HT-29 (cell line): Measurements from ENCODE around the gene DUSP8. TPM values are rescaled to one million over a fixed set of nuclear protein-coding genes. Genes with fewer than 3 reads are reported as not detected.
A peak's percentile ranks its signal among the peaks of the same experiment; 100 is the strongest.
"Not testable (repeated sequence)": the region's sequence is repeated elsewhere in the genome, so short reads cannot be mapped to it uniquely, and the experiment has no call there.

ENCODE experiments used
- DNase-seq: peaks from one replicate; pipeline ENCODE4 v3.0.0-alpha.2; 2015; ENCODE audit warnings: low spot score
- total RNA-seq: library from RNA; depleted of rRNA; stranded (reverse); fragments of >200 nt; shearing (Covaris generic); gene quantifications from 2 replicates; pipeline ENCODE4 v1.2.3, GENCODE V29; 2014; rRNA removed

Gene DUSP8, protein sequence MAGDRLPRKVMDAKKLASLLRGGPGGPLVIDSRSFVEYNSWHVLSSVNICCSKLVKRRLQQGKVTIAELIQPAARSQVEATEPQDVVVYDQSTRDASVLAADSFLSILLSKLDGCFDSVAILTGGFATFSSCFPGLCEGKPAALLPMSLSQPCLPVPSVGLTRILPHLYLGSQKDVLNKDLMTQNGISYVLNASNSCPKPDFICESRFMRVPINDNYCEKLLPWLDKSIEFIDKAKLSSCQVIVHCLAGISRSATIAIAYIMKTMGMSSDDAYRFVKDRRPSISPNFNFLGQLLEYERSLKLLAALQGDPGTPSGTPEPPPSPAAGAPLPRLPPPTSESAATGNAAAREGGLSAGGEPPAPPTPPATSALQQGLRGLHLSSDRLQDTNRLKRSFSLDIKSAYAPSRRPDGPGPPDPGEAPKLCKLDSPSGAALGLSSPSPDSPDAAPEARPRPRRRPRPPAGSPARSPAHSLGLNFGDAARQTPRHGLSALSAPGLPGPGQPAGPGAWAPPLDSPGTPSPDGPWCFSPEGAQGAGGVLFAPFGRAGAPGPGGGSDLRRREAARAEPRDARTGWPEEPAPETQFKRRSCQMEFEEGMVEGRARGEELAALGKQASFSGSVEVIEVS
- total RNA-seq, result 21.4 and 23.2 TPM in 2 replicates

GRCh38 chr11:1572197-1573076, at the start of gene DUSP8:
DUSP8 (minus strand) TSS chr11:1572271; CDS start chr11:1565826, 6,445 bp downstream.
- DNase-seq, result peak; percentile 92

GRCh38 chr11:1619449-1619848, 47.4 kb upstream of the DUSP8 start:
- no peak for DNase-seq

- DNase-seq, result no peak
These were observed 46.2 kb upstream of the DUSP8 start for GRCh38 chr11:1618231-1618630.

DNA sequence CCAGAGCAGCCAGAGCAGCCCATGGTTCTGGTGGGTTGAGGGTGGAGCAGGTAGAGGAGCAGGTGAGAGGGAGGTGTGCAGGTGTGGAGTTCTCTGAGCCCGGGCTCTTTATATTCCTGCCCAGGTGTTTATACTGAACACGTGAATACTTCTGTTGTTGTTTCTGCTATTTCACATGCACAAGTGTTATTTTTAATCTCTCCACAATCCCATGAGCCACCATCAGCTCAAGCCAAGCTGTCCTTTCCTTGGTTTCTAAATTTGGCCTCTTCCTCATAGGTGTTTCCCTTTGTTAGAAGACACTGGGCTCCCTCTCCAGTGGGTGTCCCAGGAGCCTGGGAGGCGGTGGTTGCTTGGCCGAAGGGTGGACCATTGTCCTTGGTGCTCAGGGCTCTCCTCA, 36.3 kb upstream of the DUSP8 start, which contains the start of gene KRTAP5-3:
Gene KRTAP5-3, minus strand, starts transcription at position 101 of the 400 bp plus-strand sequence. Its CDS starts 78 bp downstream, at position 23.
- DNase-seq, result no peak

DNA sequence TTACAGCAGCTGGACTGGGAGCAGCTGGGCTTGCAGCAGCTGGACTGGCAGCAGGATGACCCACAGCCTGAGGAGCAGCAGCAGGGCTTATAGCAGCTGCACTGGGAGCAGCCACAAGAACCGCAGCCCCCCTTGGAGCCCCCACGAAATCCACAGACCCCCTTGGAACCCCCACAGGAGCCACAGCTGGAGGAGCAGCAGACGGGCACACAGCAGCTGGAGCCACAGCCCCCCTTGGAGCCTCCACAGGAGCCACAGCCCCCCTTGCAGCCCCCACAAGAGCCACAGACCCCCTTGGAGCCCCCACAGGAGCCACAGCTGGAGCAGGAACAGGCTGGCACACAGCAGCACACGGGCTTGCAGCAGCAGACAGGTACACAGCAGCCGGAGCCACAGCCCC, 35.8 kb upstream of the DUSP8 start:
- not testable (repeated sequence) for DNase-seq

DNA sequence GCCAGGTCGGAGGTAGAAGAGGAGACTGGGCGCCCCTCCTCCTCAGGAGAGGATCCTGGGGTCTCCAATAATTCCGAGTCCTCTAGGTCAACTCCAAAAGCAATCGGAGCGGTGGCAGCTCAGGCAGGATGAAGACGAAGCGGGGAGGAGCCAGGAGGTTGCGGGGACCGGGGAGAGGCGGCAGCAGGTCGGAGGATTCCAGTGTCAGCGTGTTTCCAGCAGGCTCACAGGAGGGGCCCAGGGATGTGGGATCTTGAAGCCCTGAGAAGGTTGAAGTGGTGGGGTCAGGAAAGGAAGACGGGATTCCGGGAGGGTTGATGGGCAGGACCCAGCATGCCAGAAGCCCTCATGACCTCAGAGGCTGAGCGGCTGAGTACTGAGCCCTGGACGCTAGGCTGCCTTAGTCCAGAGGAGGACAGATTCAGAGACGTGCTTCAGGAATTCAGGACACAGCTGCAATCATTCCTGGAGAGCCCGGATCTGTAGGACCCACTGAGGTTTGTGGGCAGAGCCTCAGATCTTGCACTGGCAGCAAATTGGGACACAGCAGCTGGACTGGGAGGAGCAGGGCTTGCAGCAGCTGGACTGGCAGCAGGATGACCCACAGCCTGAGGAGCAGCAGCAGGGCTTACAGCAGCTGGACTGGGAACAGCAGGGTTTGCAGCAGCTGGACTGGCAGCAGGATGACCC, 35.2 kb upstream of the DUSP8 start:
- DNase-seq, result not testable (repeated sequence)

GRCh38 chr11:1605923-1606322, 33.9 kb upstream of the DUSP8 start:
- DNase-seq, result not testable (repeated sequence)

DNA sequence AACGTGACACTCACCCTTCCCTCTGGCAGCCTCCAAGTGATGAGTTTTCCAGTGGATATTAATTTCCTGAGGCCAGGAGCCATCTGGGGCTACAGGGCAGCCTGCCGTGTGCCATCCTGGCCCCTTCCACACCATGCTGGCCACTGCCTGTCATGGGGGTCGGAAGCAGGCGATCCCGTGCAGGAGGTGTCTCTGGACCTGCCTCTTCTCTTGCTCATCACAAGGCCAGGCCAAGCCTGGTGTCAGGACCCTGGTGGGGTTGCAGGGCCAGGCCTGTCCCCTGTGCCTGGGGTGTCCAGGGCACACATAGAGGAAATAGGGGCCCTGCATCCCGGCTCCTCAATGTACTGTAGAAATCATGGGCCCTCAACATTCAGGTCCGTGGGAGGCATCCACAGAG, 32.6 kb upstream of the DUSP8 start:
- DNase-seq, result no peak

DNA sequence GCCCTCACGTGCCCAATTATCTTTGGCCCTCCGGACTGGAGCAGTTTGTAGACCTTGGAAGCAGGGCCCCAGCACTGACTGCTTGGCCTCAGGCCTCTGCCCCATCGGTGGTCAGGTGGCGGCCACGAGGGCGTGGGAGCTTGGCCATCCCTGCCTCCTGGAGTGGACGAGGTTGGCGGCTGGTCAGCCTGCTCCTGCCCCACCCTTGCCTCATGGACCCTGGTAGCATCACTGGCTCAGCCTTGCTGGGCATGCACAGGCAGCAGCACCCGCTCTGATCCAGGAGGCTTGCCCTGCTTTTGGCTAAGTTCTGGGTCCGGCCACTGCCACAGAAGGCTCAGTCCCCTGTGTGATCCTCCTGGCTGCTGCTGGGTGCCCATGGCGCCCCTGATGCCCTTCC, 32.1 kb upstream of the DUSP8 start:
- DNase-seq, result no peak

DNA sequence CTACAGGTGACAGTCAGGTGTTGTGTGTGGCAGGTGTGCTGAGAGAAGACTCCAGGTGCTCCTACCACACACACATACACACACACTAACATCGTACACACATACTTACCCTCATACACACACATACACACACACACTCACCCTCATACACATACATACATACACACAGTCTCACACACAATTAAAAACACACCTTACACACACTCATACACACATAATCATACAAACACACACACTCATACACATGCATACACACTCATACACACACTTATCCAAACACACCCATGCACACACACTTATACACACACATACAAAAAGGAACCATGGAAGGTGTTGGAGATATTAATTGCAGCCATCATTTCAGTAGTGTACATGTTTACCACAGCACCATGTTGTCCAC, 31.6 kb upstream of the DUSP8 start:
- DNase-seq, result no peak

- not testable (repeated sequence) for DNase-seq
These were observed 29.6 kb upstream of the DUSP8 start for GRCh38 chr11:1601663-1602062.

GRCh38 chr11:1600626-1601025, 28.6 kb upstream of the DUSP8 start:
- no peak for DNase-seq

DNA sequence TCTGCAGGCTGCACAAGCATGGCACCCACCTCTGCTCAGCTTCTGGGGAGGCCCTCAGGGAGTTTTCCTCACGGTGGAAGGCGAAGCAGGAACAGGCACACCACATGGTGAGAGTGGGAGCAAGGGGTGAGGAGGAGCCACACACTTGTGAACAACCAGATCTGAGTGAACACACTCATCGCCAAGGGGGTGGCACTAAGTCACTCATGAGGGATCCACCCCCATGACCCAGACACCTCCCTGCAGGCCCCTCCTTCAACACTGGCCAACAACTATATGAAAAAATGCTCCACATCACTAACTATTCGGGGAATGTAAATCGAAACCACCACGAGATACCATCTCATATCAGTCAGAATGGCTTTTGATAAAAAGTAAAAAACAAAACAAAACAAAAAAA, 26.7 kb upstream of the DUSP8 start:
- no peak for DNase-seq

GRCh38 chr11:1598406-1598805, 26.3 kb upstream of the DUSP8 start:
- DNase-seq, result not testable (repeated sequence)

- no peak for DNase-seq
These were observed 25.9 kb upstream of the DUSP8 start, which contains the start of gene KRTAP5-2 for GRCh38 chr11:1597994-1598380. KRTAP5-2 (minus strand) TSS chr11:1598294; CDS start chr11:1598250, 44 bp downstream.

GRCh38 chr11:1597331-1597993, 25.4 kb upstream of the DUSP8 start:
- no peak for DNase-seq

- DNase-seq, result not testable (repeated sequence)
These were observed 24.6 kb upstream of the DUSP8 start for GRCh38 chr11:1596576-1597121.

DNA sequence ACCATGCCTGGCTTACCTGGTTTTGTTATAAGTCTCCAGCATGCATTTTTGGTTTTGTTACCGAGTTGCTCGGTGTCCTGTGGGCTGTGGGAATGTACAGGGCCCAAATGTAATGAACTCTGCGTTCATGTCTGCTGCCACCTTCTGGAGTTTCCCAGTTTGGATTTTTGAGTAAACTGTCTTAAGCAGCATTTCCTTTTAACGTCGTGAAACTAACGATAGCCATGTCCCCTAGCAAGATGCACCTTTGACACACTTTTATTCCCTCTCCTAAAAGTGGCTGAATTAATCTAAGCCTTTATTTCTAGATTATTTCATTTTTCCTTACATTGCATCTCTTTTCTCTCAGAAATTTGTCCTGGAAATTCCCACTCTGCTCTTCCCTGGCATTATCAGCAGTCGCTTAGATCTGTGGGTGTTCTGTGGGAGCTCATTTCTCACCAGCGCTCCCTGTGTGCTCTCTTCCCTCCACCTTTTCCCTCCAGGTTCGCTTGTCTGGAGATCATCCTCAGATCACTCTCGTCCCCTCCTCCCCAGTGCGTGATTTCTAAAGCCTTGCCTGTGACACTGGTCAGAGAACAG, 24.0 kb upstream of the DUSP8 start:
- peak; percentile 21 for DNase-seq

DNA sequence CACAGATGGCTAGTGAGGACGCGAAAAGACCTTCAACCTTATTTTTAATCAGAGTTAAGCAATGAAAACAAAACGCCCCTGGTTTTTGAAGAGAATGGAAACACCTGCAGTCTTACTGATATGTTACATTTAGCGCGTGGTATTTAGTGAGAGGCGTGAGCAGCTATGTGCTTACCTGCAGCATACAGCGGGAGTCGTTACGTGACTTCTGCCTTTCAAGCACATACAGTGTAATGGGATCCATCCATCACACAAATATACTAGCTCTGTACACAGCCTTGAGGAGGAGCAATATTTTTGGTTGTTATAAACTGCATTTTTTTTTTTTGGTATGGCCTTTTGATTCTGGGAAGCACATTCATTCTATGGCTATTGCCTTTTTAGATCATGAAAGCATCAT, 20.6 kb upstream of the DUSP8 start:
- DNase-seq, result no peak

DNA sequence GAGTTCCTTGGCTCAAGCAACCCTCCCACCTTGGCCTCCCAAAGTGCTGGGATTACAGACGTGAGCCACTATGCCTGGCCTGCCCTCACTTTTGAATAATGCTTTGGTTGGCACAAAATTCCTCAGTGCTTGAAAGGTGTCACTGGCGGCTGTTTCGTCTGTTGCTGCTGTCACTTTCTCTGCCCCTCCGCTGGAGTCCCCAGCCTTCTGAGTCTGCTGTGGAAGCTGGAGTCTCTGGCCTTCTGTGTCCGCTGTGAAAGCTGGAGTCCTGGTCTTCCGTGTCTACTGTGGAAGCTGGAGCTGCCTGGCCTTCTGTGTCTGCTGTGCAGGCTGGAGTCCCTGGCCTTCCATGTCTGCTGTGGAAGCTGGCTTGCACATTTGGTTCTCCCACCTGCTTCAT, 17.9 kb upstream of the DUSP8 start:
- DNase-seq, result no peak
